ENCODE measurements around the gene SLC18A2. TPM values are rescaled to one million over a fixed set of nuclear protein-coding genes. Genes with fewer than 3 reads are reported as not detected.

Gene SLC18A2
- total RNA-seq, 4 donors from 2014 or later: 0.60 to 1.7 (median 0.93) TPM; not detected in 1

GRCh38 chr10:117214401-117214800 is 26.5 kb upstream of the SLC18A2 start:
- DNase-seq (ENCODE audit: low spot score): no peak
- no peak for ATAC-seq (ENCODE audit: low FRiP score)
- no peak for TF ChIP-seq CTCF (IDR thresholded peaks at IDR 0.05)

GRCh38 chr10:117215079-117215478 is 25.8 kb upstream of the SLC18A2 start:
- ATAC-seq (ENCODE audit: low FRiP score) (no peak), DNase-seq (ENCODE audit: low spot score) (no peak)
- TF ChIP-seq CTCF (IDR thresholded peaks at IDR 0.05): no peak

- no peak for TF ChIP-seq CTCF (IDR thresholded peaks at IDR 0.05)
- DNase-seq (ENCODE audit: low spot score): no peak
Measured at GRCh38 chr10:117216028-117216427, 24.9 kb upstream of the SLC18A2 start.

GRCh38 chr10:117216611-117217195 is 24.2 kb upstream of the SLC18A2 start:
- peak; percentile 60 for ATAC-seq (ENCODE audit: low FRiP score)
- peak; percentile 41 for DNase-seq (ENCODE audit: low spot score)
- peak in 2 of 3 donors; percentile 88 to 97 for TF ChIP-seq CTCF (IDR thresholded peaks at IDR 0.05)

More at GRCh38 chr10:117216028-117216427, 24.9 kb upstream of the SLC18A2 start:
- ATAC-seq (ENCODE audit: low FRiP score): no peak

GRCh38 chr10:117217196-117217761 is 23.6 kb upstream of the SLC18A2 start:
- TF ChIP-seq CTCF (IDR thresholded peaks at IDR 0.05): no peak
- DNase-seq (ENCODE audit: low spot score) (no peak), ATAC-seq (ENCODE audit: low FRiP score) (no peak)

- no peak for ATAC-seq (ENCODE audit: low FRiP score)
- no peak for DNase-seq (ENCODE audit: low spot score)
- no peak for TF ChIP-seq CTCF (IDR thresholded peaks at IDR 0.05)
Measured at GRCh38 chr10:117218654-117219053, 22.3 kb upstream of the SLC18A2 start.

- TF ChIP-seq CTCF (IDR thresholded peaks at IDR 0.05): no peak
- ATAC-seq (ENCODE audit: low FRiP score): no peak
- no peak for DNase-seq (ENCODE audit: low spot score)
Measured at GRCh38 chr10:117221156-117221711, 19.7 kb upstream of the SLC18A2 start.

Data from omental fat pad (tissue), 4 donors.